Natural killer cell (primary cell): ENCODE results near the gene RHOBTB3. TPM values are rescaled to one million over a fixed set of nuclear protein-coding genes. Genes with fewer than 3 reads are reported as not detected.

Source experiments
- ATAC-seq, 3 donors: fragments of 150-1000 bp in 2 of 3; fragments of 200-7000 bp in 1 of 3; cut with Tn5 transposase; 1 replicate in 1 of 3; 2 replicates in 2 of 3; pipeline ENCODE4 v1.10.0; 2021; ENCODE audit warnings: mild to moderate bottlenecking in 2 of 3, moderate library complexity in 2 of 3
- DNase-seq, 2 donors: peaks; one replicate each; pipeline versions ENCODE4 v3.0.0 to v3.0.0-alpha.2; 2013 to 2021; ENCODE audit warnings: mixed read lengths in 1 of 2
- H3K27ac ChIP-seq: one replicate; pipeline ENCODE4 v1.5.1; 2013; ENCODE audit warnings: mild to moderate bottlenecking, low read length
- H3K27me3 ChIP-seq: one replicate; pipeline ENCODE4 v1.6.1; 2013; ENCODE audit warnings: low read length; ENCODE audit not compliant: control insufficient read depth, insufficient read depth
- H3K36me3 ChIP-seq: one replicate; pipeline ENCODE4 v1.6.1; 2013; ENCODE audit warnings: low read length; ENCODE audit not compliant: control insufficient read depth, insufficient read depth
- H3K4me1 ChIP-seq: one replicate; pipeline ENCODE4 v1.6.1; 2013; ENCODE audit warnings: low read length; ENCODE audit not compliant: control insufficient read depth, insufficient read depth
- H3K4me3 ChIP-seq: one replicate; pipeline ENCODE4 v1.5.1; 2013; ENCODE audit warnings: low read length
- H3K9me3 ChIP-seq: one replicate; pipeline ENCODE4 v1.6.1; 2013; ENCODE audit warnings: low read length; ENCODE audit not compliant: control insufficient read depth, insufficient read depth
- H3K27ac Mint-ChIP-seq, 2 donors: one replicate each; pipeline ENCODE4 v1.8.0; 2022; ENCODE audit warnings: mild to moderate bottlenecking in 2 of 2, mixed read lengths in 2 of 2, moderate library complexity in 1 of 2
- H3K27me3 Mint-ChIP-seq, 2 donors: one replicate each; pipeline ENCODE4 v1.8.0; 2022; ENCODE audit warnings: low read depth in 2 of 2, mixed read lengths in 2 of 2
- H3K36me3 Mint-ChIP-seq: one replicate; pipeline ENCODE4 v1.8.0; 2022; ENCODE audit warnings: mixed read lengths
- H3K4me1 Mint-ChIP-seq, 2 donors: one replicate each; pipeline ENCODE4 v1.8.0; 2022; ENCODE audit warnings: mixed read lengths in 2 of 2
- H3K4me3 Mint-ChIP-seq: one replicate; pipeline ENCODE4 v1.8.0; 2022; ENCODE audit warnings: mild to moderate bottlenecking, moderate library complexity, mixed read lengths
- H3K9me3 Mint-ChIP-seq, 2 donors: one replicate each; pipeline ENCODE4 v1.8.0; 2022; ENCODE audit warnings: mixed read lengths in 2 of 2
- CTCF ChIP-seq: fragments of 200-600 bp; IDR thresholded peaks from one replicate; pipeline ENCODE4 v1.8.0; 2022; ENCODE audit warnings: antibody characterized with exemption
- WGBS: methylation state at CpG from one replicate; pipeline ENCODE4 v1.1.7; 2013; ENCODE audit warnings: missing lambda C conversion rate; ENCODE audit not compliant: insufficient coverage; 5-methylcytosine and 5-hydroxymethylcytosine counted together
- intact Hi-C: fragments of 100-400 bp; cut with micrococcal nuclease; formaldehyde crosslinking; loops from one replicate; pipeline ENCODE4 v1.14.2; 2022
- total RNA-seq, 4 donors: library from RNA; stranded (reverse); fragments of 120-200 nt in 1 of 4; gene quantifications; one replicate each; pipeline versions ENCODE4 v1.2.3 to v1.2.4, GENCODE V29; 2013 to 2022

The RHOBTB3 gene
- total RNA-seq, 3 donors from 2014 or later (not counting 1 experiment from before 2014, with no cell fraction given): 46.5 to 55.1 (median 46.5) TPM

GRCh38 chr5:95784514-95785302 lies 53.6 kb downstream of the RHOBTB3 start:
- H3K27ac Mint-ChIP-seq: no peak overlapping the region
- intact Hi-C loops: no loop called here

DNA sequence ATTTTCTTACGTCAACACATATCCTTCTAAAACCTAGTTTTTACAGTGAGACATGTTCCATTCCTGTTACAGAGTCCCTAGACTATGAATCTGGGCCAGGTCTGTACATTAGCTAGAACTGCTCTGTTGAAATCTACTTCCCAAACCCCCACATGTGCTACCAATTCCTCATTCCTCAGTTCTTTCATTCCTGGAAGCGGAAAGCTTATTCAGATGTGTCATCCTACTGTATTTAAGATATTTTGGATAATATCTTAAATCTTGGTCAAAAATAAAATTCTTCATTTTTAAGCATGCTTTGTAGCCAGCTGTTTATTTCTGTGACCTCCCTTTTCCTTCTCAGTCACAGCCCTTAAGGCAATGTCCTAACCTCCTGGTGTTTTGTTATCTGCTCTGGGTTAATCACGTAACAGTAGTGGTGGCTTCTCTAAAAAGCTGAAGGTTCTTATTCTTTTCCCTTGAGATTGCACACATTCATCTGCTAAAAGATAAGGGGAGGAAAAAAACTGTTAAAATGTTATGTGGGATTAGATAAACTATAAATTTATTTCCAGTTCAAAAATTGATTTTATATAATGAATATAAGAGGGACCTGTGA lies 55.8 kb downstream of the RHOBTB3 start:
- Mint-ChIP-seq H3K4me1 (peaks cover 0 to 4% of the 10 kb centered on the region in 2 donors), H3K9me3 (no peaks in the 10 kb centered on the region), H3K27me3 (no peaks in the 10 kb centered on the region), H3K36me3 (peaks cover 18% of the 10 kb centered on the region), H3K4me3 (no peak overlapping the region), H3K27ac (no peak overlapping the region)
- Histone ChIP-seq H3K4me1 (no peaks in the 10 kb centered on the region), H3K27me3 (no peaks in the 10 kb centered on the region), H3K9me3 (no peaks in the 10 kb centered on the region), H3K27ac (no peak overlapping the region), H3K36me3 (no peaks in the 10 kb centered on the region), H3K4me3 (no peak overlapping the region)
- no peak for DNase-seq
- 94% methylated on average over 2 of the region's 3 CpGs for WGBS
- ATAC-seq: no peak
- TF ChIP-seq CTCF: no peak
- intact Hi-C loops: no loop called here

More at GRCh38 chr5:95784514-95785302, 53.6 kb downstream of the RHOBTB3 start:
- 97% methylated on average over 5 of the region's 9 CpGs for WGBS
- Mint-ChIP-seq H3K4me3 (no peak overlapping the region), H3K27me3 (no peaks in the 10 kb centered on the region), H3K4me1 (peaks cover 9 to 14% of the 10 kb centered on the region in 2 donors), H3K36me3 (peaks cover 18% of the 10 kb centered on the region), H3K9me3 (no peaks in the 10 kb centered on the region)
- H3K27me3 ChIP-seq: no peaks in the 10 kb centered on the region
- peaks cover under 1% of the 10 kb centered on the region for H3K4me1 ChIP-seq
- no peak for TF ChIP-seq CTCF
- H3K27ac ChIP-seq: no peak overlapping the region
- no peak overlapping the region for H3K4me3 ChIP-seq
- DNase-seq (no peak), ATAC-seq (no peak)
- no peaks in the 10 kb centered on the region for H3K36me3 ChIP-seq
- H3K9me3 ChIP-seq: no peaks in the 10 kb centered on the region

DNA sequence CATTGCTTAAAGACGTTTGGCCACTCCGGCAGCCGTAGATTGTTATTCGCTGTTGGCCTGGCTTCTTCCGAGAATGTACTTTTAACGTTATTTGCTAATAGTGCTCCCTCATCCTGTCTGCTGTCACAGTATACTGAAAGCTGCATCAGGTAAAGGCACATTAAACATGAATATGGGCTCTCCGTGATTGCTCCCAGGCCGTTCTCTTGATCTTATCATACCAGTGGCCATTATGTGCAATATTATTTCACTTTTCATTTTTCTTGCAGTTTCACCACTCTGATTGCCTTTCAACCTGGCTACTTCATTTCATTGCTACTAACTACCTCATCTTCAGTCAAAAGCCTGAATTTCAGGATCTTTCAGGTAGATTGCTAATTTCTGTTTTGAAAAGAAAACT lies 57.4 kb downstream of the RHOBTB3 start:
- Histone ChIP-seq H3K36me3 (no peaks in the 10 kb centered on the region), H3K4me1 (no peaks in the 10 kb centered on the region), H3K9me3 (no peaks in the 10 kb centered on the region), H3K4me3 (no peak overlapping the region), H3K27me3 (no peaks in the 10 kb centered on the region), H3K27ac (no peak overlapping the region)
- Mint-ChIP-seq H3K27ac (no peak overlapping the region), H3K27me3 (no peaks in the 10 kb centered on the region), H3K9me3 (no peaks in the 10 kb centered on the region), H3K36me3 (peaks cover 18% of the 10 kb centered on the region), H3K4me3 (no peak overlapping the region), H3K4me1 (peaks cover 0 to 4% of the 10 kb centered on the region in 2 donors)
- intact Hi-C loops: no loop called here
- no peak for ATAC-seq
- no peak for DNase-seq
- no peak for TF ChIP-seq CTCF
- WGBS: 96% methylated on average over 8 of the region's 8 CpGs
